Measurements from ENCODE around the gene SLC2A8. TPM values are rescaled to one million over a fixed set of nuclear protein-coding genes. Genes with fewer than 3 reads are reported as not detected.

The SLC2A8 gene
- total RNA-seq, 3 donors from 2014 or later (not counting 1 experiment from before 2014, with no cell fraction given), result 21.1 to 30.6 (median 30.0) TPM

GRCh38 chr9:127451858-127452656 is 55.1 kb downstream of the SLC2A8 start:
- 9% methylated on average over 29 of the region's 29 CpGs for WGBS (ENCODE audit: insufficient coverage)
- Histone ChIP-seq H3K4me3 (ENCODE audit: low read length) (peak overlapping the region; percentile 88), H3K9me3 (ENCODE audit: control insufficient read depth, insufficient read depth, low read length) (no peaks in the 10 kb centered on the region), H3K27me3 (ENCODE audit: control insufficient read depth, insufficient read depth, low read length) (no peaks in the 10 kb centered on the region), H3K4me1 (ENCODE audit: control insufficient read depth, insufficient read depth, low read length) (peaks cover 32% of the 10 kb centered on the region), H3K36me3 (ENCODE audit: control insufficient read depth, insufficient read depth, low read length) (peaks cover 31% of the 10 kb centered on the region), H3K27ac (ENCODE audit: low read length) (peak overlapping the region; percentile 84)
- H3K27me3 Mint-ChIP-seq (ENCODE audit: low read depth in 2 of 2), result no peaks in the 10 kb centered on the region
- no peaks in the 10 kb centered on the region for H3K9me3 Mint-ChIP-seq
- H3K36me3 Mint-ChIP-seq, result no peaks in the 10 kb centered on the region
- DNase-seq (peak; percentile 23 to 64), ATAC-seq (no peak)
- intact Hi-C loops (cut with micrococcal nuclease), result loop anchor here (1.0 to 2.0 kb wide), 2 partner anchors 28 to 55 kb away; partner anchors contain the start of genes SLC2A8 and ZNF79
- H3K4me1 Mint-ChIP-seq, result peaks cover 46 to 55% of the 10 kb centered on the region in 2 donors
- H3K4me3 Mint-ChIP-seq, result peak overlapping the region; percentile 96
- H3K27ac Mint-ChIP-seq, result peak overlapping the region; percentile 93
- TF ChIP-seq, protein P1, sequence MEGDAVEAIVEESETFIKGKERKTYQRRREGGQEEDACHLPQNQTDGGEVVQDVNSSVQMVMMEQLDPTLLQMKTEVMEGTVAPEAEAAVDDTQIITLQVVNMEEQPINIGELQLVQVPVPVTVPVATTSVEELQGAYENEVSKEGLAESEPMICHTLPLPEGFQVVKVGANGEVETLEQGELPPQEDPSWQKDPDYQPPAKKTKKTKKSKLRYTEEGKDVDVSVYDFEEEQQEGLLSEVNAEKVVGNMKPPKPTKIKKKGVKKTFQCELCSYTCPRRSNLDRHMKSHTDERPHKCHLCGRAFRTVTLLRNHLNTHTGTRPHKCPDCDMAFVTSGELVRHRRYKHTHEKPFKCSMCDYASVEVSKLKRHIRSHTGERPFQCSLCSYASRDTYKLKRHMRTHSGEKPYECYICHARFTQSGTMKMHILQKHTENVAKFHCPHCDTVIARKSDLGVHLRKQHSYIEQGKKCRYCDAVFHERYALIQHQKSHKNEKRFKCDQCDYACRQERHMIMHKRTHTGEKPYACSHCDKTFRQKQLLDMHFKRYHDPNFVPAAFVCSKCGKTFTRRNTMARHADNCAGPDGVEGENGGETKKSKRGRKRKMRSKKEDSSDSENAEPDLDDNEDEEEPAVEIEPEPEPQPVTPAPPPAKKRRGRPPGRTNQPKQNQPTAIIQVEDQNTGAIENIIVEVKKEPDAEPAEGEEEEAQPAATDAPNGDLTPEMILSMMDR (IDR thresholded peaks at IDR 0.05), result no peak

GRCh38 chr9:127452691-127453090 is 55.7 kb downstream of the SLC2A8 start:
- Mint-ChIP-seq H3K9me3 (no peaks in the 10 kb centered on the region), H3K4me3 (peak overlapping the region; percentile 96), H3K36me3 (no peaks in the 10 kb centered on the region), H3K27me3 (ENCODE audit: low read depth in 2 of 2) (no peaks in the 10 kb centered on the region), H3K27ac (peak overlapping the region in 1 of 2 donors; percentile 93), H3K4me1 (peaks cover 43 to 52% of the 10 kb centered on the region in 2 donors)
- Histone ChIP-seq H3K27me3 (ENCODE audit: control insufficient read depth, insufficient read depth, low read length) (no peaks in the 10 kb centered on the region), H3K4me1 (ENCODE audit: control insufficient read depth, insufficient read depth, low read length) (peaks cover 32% of the 10 kb centered on the region), H3K36me3 (ENCODE audit: control insufficient read depth, insufficient read depth, low read length) (peaks cover 26% of the 10 kb centered on the region), H3K9me3 (ENCODE audit: control insufficient read depth, insufficient read depth, low read length) (no peaks in the 10 kb centered on the region), H3K4me3 (ENCODE audit: low read length) (no peak overlapping the region), H3K27ac (ENCODE audit: low read length) (no peak overlapping the region)
- no peak for ATAC-seq
- WGBS (ENCODE audit: insufficient coverage), result 97% methylated on average over 3 of the region's 4 CpGs
- no peak for DNase-seq
- intact Hi-C loops (cut with micrococcal nuclease), result no loop called here
- TF ChIP-seq, protein P1 (IDR thresholded peaks at IDR 0.05), result no peak

- Histone ChIP-seq H3K4me1 (ENCODE audit: control insufficient read depth, insufficient read depth, low read length) (peaks cover 15% of the 10 kb centered on the region), H3K4me3 (ENCODE audit: low read length) (no peak overlapping the region), H3K27me3 (ENCODE audit: control insufficient read depth, insufficient read depth, low read length) (no peaks in the 10 kb centered on the region), H3K27ac (ENCODE audit: low read length) (no peak overlapping the region), H3K36me3 (ENCODE audit: control insufficient read depth, insufficient read depth, low read length) (peaks cover 9% of the 10 kb centered on the region), H3K9me3 (ENCODE audit: control insufficient read depth, insufficient read depth, low read length) (no peaks in the 10 kb centered on the region)
- no peaks in the 10 kb centered on the region for H3K27me3 Mint-ChIP-seq (ENCODE audit: low read depth in 2 of 2)
- intact Hi-C loops (cut with micrococcal nuclease), result no loop called here
- no peaks in the 10 kb centered on the region for H3K36me3 Mint-ChIP-seq
- DNase-seq, result peak in 1 of 2 donors; percentile 50
- 48% methylated on average over 6 of the region's 6 CpGs for WGBS (ENCODE audit: insufficient coverage)
- H3K9me3 Mint-ChIP-seq, result no peaks in the 10 kb centered on the region
- H3K27ac Mint-ChIP-seq, result no peak overlapping the region
- no peak overlapping the region for H3K4me3 Mint-ChIP-seq
- TF ChIP-seq, protein P1 (IDR thresholded peaks at IDR 0.05), result no peak
- ATAC-seq, result no peak
- H3K4me1 Mint-ChIP-seq, result peaks cover 17 to 27% of the 10 kb centered on the region in 2 donors
Measured at GRCh38 chr9:127455324-127455992, 58.5 kb downstream of the SLC2A8 start.
